Fibroblast of mammary gland (primary cell): ENCODE data around the gene FAM76B.

Experiments used
- DNase-seq: peaks from one replicate; pipeline ENCODE4 v3.0.0-alpha.2; 2010; ENCODE audit warnings: low read depth
- H3K4me3 ChIP-seq: 2 replicates; pipeline ENCODE4 v1.5.1; 2011; ENCODE audit warnings: low read depth, mild to moderate bottlenecking, low read length, moderate library complexity; ENCODE audit not compliant: control insufficient read depth
- CTCF ChIP-seq: conservative IDR thresholded peaks from 2 replicates; pipeline ENCODE4 v1.5.1; 2011; ENCODE audit warnings: low read depth, low read length, inconsistent platforms; ENCODE audit not compliant: control insufficient read depth, insufficient read depth

Gene FAM76B

DNA sequence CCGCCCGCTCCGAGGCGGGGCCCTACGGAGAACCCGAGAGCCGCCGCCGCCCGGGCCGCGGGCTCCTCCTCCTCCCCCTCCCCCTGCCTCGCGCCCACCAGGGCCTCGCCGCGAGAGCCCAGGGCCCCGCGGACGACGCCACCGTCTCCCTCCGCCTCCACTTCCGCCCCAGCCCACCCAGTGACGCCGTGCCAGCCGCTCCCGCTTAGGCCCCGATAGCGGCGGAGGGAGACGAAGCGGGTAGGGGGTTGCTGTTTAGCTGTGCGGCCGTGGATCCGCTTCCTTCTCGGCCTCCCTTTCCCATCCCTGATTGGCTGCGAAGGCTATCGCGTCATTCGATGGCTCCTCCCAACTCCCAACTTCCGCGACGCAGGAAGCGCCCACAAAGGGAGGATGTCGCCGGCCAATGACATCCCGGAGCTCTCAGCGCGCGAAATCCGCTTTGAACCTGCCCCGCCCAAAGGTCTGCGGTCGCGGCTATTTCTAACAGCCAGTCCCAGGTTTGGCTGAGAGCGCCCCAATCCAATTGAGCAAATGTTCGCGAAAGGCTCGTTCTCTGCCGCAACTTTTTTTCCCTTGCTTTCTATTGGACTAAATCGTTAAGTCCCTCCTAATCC is at the start of gene FAM76B:
TSS of gene FAM76B (minus strand) at position 277 of the 617 bp plus-strand sequence. CDS start 304 bp downstream, outside the sequence.
- peak; percentile 99 for DNase-seq
- TF ChIP-seq CTCF, result no peak
- peak within 1 kb of the TSS; percentile 97 for H3K4me3 ChIP-seq

- DNase-seq, result peak; percentile 90
- no peak overlapping the region for H3K4me3 ChIP-seq
- TF ChIP-seq CTCF, result peak; percentile 93
Measured at GRCh38 chr11:95835768-95836488, 46.3 kb upstream of the FAM76B start.

- no peak for TF ChIP-seq CTCF
- DNase-seq, result peak; percentile 16
- no peak overlapping the region for H3K4me3 ChIP-seq
Measured at GRCh38 chr11:95835351-95835750, 45.8 kb upstream of the FAM76B start.

- no peak for TF ChIP-seq CTCF
- no peak for DNase-seq
- H3K4me3 ChIP-seq, result no peak overlapping the region
Measured at GRCh38 chr11:95833378-95833777, 43.8 kb upstream of the FAM76B start.

DNA sequence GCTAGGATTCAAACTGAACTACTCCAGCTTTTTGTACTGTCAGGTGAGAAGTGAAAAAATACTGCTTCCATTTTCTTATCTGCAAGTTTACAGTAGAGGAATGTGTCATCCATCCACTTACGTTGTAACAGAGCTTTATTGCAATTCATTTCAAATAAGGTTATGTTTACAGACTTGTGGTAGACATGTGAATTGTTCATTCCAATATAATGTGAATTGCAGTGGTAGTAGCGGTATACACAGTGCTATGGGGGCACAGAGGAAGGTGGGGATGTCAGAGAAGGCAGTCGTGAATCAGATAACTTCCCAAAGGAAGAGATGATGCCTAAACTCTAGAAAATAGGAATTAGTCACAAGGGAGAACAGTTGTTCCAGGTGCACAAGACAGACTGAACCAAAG is 43.2 kb upstream of the FAM76B start:
- TF ChIP-seq CTCF, result no peak

GRCh38 chr11:95831198-95831883 is 41.8 kb upstream of the FAM76B start:
- no peak overlapping the region for H3K4me3 ChIP-seq
- peak; percentile 97 for DNase-seq
- TF ChIP-seq CTCF, result no peak

More for the DNA sequence above, 43.2 kb upstream of the FAM76B start:
- no peak overlapping the region for H3K4me3 ChIP-seq
- peak; percentile 57 for DNase-seq
